Cardiac fibroblast (primary cell): ENCODE measurements around the gene GP9.

Source experiments
- DNase-seq, 2 donors: peaks; one replicate each; pipeline versions ENCODE4 v3.0.0 to v3.0.0-alpha.2; 2010; ENCODE audit warnings: low read depth in 2 of 2
- H3K4me3 ChIP-seq, 2 donors: replicated peaks in 1 of 2; 1 replicate in 1 of 2; 2 replicates in 1 of 2; pipeline ENCODE4 v1.5.1; 2011; ENCODE audit warnings: low read depth in 2 of 2, low read length in 2 of 2, mild to moderate bottlenecking in 2 of 2, moderate library complexity in 1 of 2
- TF ChIP-seq, protein P1 (sequence below): IDR thresholded peaks from one replicate; pipeline ENCODE4 v1.5.1; 2011; ENCODE audit warnings: low read depth, mild to moderate bottlenecking, low read length, inconsistent platforms

The GP9 gene

GRCh38 chr3:129070086-129070885, 9.7 kb downstream of the GP9 start:
- no peak overlapping the region for H3K4me3 ChIP-seq
- TF ChIP-seq, protein P1, sequence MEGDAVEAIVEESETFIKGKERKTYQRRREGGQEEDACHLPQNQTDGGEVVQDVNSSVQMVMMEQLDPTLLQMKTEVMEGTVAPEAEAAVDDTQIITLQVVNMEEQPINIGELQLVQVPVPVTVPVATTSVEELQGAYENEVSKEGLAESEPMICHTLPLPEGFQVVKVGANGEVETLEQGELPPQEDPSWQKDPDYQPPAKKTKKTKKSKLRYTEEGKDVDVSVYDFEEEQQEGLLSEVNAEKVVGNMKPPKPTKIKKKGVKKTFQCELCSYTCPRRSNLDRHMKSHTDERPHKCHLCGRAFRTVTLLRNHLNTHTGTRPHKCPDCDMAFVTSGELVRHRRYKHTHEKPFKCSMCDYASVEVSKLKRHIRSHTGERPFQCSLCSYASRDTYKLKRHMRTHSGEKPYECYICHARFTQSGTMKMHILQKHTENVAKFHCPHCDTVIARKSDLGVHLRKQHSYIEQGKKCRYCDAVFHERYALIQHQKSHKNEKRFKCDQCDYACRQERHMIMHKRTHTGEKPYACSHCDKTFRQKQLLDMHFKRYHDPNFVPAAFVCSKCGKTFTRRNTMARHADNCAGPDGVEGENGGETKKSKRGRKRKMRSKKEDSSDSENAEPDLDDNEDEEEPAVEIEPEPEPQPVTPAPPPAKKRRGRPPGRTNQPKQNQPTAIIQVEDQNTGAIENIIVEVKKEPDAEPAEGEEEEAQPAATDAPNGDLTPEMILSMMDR = no peak
- no peak for DNase-seq

GRCh38 chr3:129077222-129077621, 16.6 kb downstream of the GP9 start:
- peak in 1 of 2 donors; percentile 70 for DNase-seq
- no peak overlapping the region for H3K4me3 ChIP-seq
- TF ChIP-seq, protein P1 = no peak

DNA sequence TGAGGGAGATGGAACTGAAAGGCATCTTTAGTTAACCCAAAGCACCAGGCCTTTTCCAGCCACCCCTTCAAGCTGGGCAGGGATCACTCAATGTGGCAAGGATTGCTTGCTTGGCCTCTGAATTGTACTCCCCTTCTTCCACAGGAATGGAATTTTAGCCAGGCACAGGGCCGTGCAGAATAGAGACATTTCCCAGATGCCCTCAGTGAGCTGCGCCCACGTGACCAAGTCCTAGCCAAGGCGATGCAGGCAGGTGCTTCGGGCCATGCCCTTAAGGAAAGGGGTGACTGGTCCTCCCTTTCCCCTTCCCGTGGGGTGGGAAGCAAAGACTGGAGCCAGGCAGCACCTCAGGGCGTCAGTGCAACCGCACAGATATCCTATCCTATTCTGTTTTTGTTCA, 17.9 kb downstream of the GP9 start:
- H3K4me3 ChIP-seq = no peak overlapping the region
- no peak for DNase-seq

DNA sequence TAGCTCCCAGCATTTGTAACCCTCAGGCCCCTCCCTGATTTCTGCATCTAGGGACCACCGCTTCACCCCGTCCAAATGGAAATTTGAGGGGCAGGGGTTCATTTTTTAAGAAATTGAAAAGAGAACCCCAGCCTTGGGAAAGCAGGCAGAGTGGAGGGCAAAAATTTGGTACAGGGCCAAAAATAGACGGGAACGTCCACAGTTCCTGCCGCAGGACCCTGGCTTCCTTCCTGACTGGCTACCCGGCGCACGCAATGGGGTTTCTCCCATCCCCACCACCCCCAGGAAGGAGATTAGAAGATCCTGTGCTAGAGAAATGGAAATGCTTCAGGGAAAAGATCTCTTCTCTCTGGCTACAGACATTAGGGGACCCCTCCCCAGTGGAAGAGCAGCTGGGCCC, 20.9 kb downstream of the GP9 start:
- TF ChIP-seq, protein P1 = no peak
- H3K4me3 ChIP-seq = no peak overlapping the region

More for the DNA sequence above, 17.9 kb downstream of the GP9 start:
- TF ChIP-seq, protein P1 = no peak

DNA sequence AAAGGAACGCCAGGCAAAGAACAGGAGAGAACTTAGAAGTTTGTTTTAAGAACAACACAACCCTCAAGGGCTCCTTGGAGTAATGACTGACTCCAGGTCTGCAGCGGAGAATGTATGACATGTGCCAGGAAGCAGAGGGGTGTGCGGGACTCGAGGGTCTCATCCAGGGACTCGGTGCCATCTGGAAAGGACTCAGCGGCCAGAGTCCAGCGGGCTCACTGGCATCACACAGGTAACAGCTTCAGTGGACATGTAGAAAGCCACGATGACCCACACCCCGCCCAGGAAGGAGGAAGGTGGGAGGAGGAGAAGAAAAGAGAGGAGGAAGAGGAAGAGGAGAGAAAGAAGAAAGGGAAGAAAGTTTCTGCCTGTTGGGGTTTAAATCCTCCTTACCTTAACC, 21.4 kb downstream of the GP9 start:
- H3K4me3 ChIP-seq = no peak overlapping the region
- no peak for DNase-seq
- TF ChIP-seq, protein P1 = no peak

More for the DNA sequence above, 20.9 kb downstream of the GP9 start:
- no peak for DNase-seq

- DNase-seq = no peak
- TF ChIP-seq, protein P1 = no peak
- H3K4me3 ChIP-seq = no peak overlapping the region
These were observed 23.9 kb downstream of the GP9 start for GRCh38 chr3:129084501-129084900.

GRCh38 chr3:129085165-129085715, 24.7 kb downstream of the GP9 start:
- TF ChIP-seq, protein P1 = no peak
- DNase-seq = no peak

More at GRCh38 chr3:129085165-129085715, 24.7 kb downstream of the GP9 start:
- H3K4me3 ChIP-seq = no peak overlapping the region
